Cerebellar cortex (tissue), 1 donor: ENCODE measurements around the gene SPRED2.

ENCODE experiments used
- DNase-seq: peaks from one replicate; pipeline ENCODE4 v3.0.0-alpha.2; 2015; ENCODE audit warnings: low spot score

Gene SPRED2

DNA sequence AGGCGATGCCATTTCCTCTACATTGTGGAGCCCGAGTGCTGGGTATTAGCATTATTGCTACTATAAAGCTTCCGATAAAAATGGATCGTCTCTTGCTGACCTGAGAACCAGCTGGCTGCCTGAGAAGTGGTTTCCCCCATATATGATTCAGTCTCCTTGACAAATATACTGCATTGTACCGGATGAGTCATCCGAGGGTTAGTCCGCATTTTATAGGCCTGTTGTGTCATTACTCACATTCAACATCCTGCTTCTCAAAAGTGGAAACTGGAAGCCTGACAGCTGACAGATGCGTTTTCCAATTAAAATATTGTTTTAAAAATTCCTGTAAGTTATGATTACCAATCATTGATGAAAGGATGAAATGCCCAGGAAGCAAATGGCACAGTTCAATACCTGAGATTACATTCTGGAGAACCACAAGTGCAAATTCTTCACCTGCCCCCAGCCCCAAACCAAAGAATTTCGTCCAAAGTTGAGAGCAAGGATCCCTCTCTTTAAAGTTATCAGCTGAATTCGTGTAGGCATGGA lies 65.7 kb downstream of the SPRED2 start:
- no peak for DNase-seq

DNA sequence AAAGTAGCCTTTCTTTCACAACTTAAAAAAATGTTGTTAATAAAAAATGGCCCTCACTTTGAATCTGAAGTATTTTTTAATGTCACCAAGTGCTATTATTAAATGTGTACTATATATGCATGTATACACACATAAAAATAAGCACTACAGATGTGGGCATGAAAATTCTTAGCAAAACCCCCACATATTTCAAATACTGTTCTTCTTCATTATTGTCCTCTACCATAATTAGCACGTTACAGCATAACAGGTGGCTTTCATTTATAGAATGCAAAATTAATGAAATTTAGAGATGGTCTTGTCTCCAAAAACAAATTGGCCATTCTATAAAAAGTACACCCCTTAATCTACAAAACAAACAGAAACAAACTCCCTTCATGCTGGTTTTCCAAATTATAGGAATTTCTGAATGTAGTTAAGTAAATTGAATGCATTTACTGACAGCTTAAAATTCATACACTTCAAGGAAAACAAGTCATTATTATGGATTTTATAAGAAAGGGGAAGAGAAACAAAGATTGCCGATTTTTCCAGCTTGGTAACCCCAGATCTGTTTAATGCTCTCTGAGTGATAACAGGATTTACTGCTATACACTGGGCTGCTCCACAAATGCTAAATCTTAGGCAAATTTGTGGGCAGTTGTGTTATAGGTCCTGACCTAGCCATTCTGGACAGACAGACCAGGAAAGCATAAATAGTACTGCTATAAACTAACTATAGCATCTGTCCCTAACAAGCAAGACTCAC lies 67.2 kb downstream of the SPRED2 start:
- no peak for DNase-seq

- DNase-seq: no peak
Observed at GRCh38 chr2:65363879-65364666, 68.3 kb downstream of the SPRED2 start.

- no peak for DNase-seq
Observed at GRCh38 chr2:65361623-65362022, 70.8 kb downstream of the SPRED2 start.

DNA sequence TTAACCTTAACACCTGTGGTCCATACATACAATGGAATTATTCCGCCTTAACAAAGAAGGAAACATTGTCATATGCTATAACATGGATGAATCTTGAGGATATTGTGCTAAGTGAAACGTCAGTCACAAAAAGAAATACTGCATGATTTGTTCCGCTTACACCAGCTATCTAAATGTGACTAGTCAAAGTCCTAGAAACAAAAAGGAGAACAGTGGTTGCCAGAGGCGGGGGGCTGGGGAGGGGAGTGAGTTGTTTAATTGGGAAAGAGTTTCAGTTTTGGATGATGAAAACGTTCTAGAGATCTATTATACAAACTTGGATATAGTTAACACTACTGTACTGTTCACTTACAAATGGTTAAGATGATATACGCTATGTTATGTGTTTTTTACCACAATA lies 72.0 kb downstream of the SPRED2 start:
- no peak for DNase-seq

GRCh38 chr2:65358678-65359400 lies 73.6 kb downstream of the SPRED2 start:
- no peak for DNase-seq

GRCh38 chr2:65357959-65358294 lies 74.5 kb downstream of the SPRED2 start:
- no peak for DNase-seq

GRCh38 chr2:65357095-65357958 lies 75.1 kb downstream of the SPRED2 start:
- no peak for DNase-seq

- no peak for DNase-seq
Observed at GRCh38 chr2:65355186-65355831, 77.1 kb downstream of the SPRED2 start.

DNA sequence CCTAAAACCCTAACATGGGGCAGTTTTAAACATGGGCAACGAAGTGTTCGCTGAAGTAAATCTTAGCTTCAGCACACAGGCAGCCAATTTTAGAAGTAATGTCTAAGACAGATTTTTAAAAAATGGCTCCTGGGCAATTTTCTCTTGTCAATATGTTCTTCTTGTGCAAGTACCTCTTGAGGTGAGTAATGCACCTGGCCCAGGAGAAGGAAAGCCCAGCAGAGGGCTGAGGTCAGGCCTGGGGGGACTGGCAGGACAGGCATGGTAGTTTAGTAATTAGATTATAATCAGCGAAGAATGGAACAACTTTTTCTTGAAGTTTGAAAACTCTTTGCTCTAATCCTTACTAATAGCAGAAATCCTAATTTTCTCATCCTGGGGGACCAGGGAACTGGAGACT lies 77.6 kb downstream of the SPRED2 start:
- DNase-seq: no peak

DNA sequence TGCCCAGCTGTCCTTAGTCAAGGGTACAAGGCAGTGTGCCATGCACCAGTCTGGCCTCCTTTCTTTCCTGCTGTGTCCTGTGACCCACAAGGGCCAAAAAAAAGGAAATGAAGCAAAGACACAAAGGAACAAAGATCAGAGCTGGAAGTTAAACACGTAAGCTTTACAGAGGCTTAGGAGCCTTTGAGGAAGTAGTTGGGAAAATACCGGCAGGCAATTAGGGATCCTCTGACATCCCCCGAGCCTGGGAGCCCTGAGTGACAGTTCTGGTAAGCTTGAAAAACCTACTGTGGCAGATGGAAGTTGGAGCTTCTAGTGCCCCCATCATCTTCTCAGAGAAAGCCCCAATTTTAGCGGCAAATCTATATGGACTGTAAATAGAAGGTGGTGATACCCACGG lies 78.5 kb downstream of the SPRED2 start:
- DNase-seq: no peak

DNA sequence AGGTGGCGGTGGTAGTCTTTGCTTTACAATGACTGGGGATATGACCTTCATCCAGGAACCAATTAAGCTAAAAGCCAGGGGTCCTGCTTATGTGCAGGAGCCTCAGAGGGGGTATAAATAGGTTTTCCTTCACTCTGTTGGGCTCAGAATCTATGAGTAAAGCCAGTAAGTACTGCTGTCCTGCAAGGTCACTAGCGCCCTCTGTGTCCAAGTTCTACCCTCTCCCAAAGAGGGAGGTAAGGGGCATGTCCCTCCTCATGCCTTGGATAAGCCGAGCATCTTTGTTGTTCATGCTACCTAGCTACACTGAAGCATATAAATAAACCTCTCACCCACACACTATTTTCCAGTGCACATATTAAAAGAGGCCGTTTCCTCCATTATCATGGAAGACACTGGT lies 79.4 kb downstream of the SPRED2 start:
- no peak for DNase-seq

DNA sequence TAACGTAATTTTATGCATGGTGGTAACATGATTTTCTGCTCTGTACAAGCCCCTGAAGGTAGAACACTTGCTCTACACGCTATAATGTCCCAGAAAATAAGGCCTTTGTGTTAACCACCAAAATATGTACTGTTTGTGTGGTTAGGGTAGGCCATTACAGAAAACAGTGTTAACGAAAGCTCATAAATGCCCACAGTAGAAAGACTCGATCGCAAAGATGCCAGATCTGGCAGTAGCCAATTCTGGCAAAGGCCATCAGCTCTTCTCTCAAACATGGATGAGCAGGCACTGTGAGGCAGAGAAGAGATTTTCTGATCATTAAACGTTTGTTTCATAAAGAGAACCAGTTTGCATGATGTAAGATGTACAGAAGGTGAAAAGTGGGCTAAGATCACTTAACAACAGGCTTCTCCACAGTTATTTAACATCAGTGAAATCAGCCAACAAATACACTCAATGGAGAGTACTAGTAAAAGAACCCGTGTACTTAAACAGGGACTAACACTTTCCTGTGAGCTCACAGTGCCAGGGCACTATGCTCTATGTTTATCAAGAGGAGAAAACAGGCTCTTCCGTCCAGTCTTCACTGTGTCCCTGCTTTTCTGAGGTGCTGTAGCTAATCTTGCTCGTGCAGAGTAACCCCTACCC lies 80.3 kb downstream of the SPRED2 start:
- DNase-seq: peak; percentile 53

- no peak for DNase-seq
Observed at GRCh38 chr2:65351234-65351947, 81.0 kb downstream of the SPRED2 start.

GRCh38 chr2:65350651-65351056 lies 81.7 kb downstream of the SPRED2 start:
- no peak for DNase-seq

DNA sequence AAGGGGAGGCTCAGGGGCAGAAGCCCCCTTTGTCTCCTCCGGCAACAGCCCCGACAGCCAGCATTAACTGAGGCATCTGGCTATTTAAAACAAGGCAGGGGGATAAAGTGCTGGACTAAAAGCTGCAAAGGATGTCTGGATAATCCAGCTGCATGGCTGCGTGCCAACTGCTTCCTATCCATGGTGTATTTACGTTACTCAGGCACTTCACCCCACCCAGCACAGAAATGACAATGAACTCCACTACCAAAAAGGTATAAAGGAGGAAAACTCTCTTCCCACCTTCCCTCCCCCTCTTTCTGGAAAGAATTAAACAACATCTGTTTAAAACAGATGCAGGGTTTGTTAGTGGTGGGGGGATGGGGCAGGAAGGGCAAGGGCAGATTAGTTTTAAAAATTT lies 82.5 kb downstream of the SPRED2 start:
- no peak for DNase-seq

DNA sequence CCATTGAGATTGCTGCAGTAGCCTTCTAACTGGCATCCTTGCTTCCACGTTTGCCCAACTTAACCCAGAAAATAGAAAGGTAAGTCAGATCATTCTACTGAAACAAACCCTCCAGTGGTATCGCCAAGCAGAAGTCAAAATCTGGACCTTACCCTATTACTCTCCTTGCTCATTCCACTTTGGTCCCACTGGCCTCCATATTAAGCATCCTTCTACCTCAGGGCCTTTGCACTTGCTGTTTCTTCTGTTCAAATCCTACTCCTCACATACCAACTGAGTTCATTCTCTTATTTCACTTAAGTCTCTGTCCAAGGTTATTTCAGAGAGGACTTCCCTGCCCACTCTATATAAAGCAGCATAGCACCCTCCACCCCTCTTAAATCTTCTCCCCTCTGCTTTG lies 84.5 kb downstream of the SPRED2 start:
- no peak for DNase-seq

- DNase-seq: no peak
Observed at GRCh38 chr2:65345631-65346030, 86.8 kb downstream of the SPRED2 start.

GRCh38 chr2:65344689-65345088 lies 87.7 kb downstream of the SPRED2 start:
- no peak for DNase-seq

DNA sequence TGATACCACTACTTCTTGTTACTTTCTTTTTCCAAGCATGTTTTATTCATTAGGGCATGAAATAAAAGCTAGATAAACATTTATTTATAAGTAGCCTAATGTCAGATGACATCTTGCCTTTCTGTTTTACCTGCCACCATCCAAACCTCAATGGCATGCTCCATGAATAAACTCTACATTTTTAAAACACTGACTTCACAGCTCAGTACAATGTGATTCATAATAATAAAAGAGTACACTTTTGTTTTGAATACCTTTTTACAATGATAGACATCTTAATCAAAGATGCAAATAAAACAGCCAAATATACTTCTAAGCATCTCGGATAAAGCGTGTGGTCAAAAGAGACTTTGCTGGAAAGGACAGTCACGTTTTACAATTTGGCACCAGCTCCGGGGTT lies 88.2 kb downstream of the SPRED2 start:
- DNase-seq: no peak
